Body of pancreas (tissue), 4 donors: ENCODE results near the gene TTLL1. TPM values are rescaled to one million over a fixed set of nuclear protein-coding genes. Genes with fewer than 3 reads are reported as not detected.

Experiments
- ATAC-seq: fragments of 150-250 bp; one replicate; pipeline ENCODE4 v1.9.1; 2016
- DNase-seq, 4 donors: peaks; one replicate each; pipeline ENCODE4 v3.0.0-alpha.2; 2019
- H3K27ac ChIP-seq, 4 donors: fragments of 200-600 bp; sonication (generic); 1 replicate in 3 of 4; 2 replicates in 1 of 4; pipeline versions ENCODE4 v1.5.1 to v1.6.1; 2016 to 2019; ENCODE audit warnings: mild to moderate bottlenecking in 1 of 4, mixed read lengths in 1 of 4, moderate library complexity in 1 of 4
- H3K27me3 ChIP-seq, 2 donors: fragments of 200-600 bp; sonication (generic); one replicate each; pipeline ENCODE4 v1.6.0; 2016; ENCODE audit warnings: mild to moderate bottlenecking in 1 of 2
- H3K36me3 ChIP-seq, 2 donors: fragments of 200-600 bp; sonication (generic); replicated peaks in 1 of 2; 2 replicates each; pipeline ENCODE4 v1.5.1; 2016; ENCODE audit warnings: low read depth in 2 of 2; ENCODE audit not compliant: insufficient read depth in 1 of 2
- H3K4me1 ChIP-seq: fragments of 200-600 bp; sonication (generic); one replicate; pipeline ENCODE4 v1.6.0; 2016
- H3K4me3 ChIP-seq, 2 donors: fragments of 200-600 bp; sonication (generic); 1 replicate in 1 of 2; 2 replicates in 1 of 2; pipeline ENCODE4 v1.5.1; 2016 to 2019
- H3K9me3 ChIP-seq, 3 donors: fragments of 200-600 bp; sonication (generic); 1 replicate in 2 of 3; 2 replicates in 1 of 3; pipeline ENCODE4 v1.5.1; 2016
- CTCF ChIP-seq, 7 experiments: fragments of 450-650 bp in 4 of 7; fragments of 200-600 bp in 3 of 7; sonication (generic) in 3 of 7; IDR thresholded peaks; one replicate each; pipeline ENCODE4 v1.5.1; 2016 to 2019; ENCODE audit warnings: antibody characterized with exemption in 7 of 7
- POLR2A ChIP-seq, 3 donors: fragments of 450-650 bp; IDR thresholded peaks; one replicate each; pipeline ENCODE4 v1.6.1; 2016; ENCODE audit warnings: antibody characterized with exemption in 3 of 3, mild to moderate bottlenecking in 2 of 3
- WGBS, 2 donors: methylation state at CpG; one replicate each; pipeline ENCODE4 v1.1.5; 2017; 5-methylcytosine and 5-hydroxymethylcytosine counted together
- intact Hi-C: fragments of 100-400 bp; cut with DNase I; formaldehyde crosslinking; loops from one replicate; pipeline ENCODE4 v1.15.1; 2023
- total RNA-seq, 2 donors: library from RNA; depleted of rRNA; stranded (reverse); fragments of >200 nt; gene quantifications; one replicate each; pipeline ENCODE4 v1.1.0, GENCODE V29; 2016

TTLL1 gene
- total RNA-seq, 2 donors from 2014 or later = 2.0 to 7.0 TPM

GRCh38 chr22:42992886-42993479, 96.2 kb downstream of the TTLL1 start:
- Histone ChIP-seq H3K27me3 (no peaks in the 10 kb centered on the region), H3K36me3 (no peaks in the 10 kb centered on the region), H3K27ac (peak overlapping the region; percentile 93 to 96 (median 94)), H3K9me3 (no peaks in the 10 kb centered on the region), H3K4me3 (no peak overlapping the region), H3K4me1 (peaks cover 93% of the 10 kb centered on the region)
- no peak for TF ChIP-seq POLR2A (IDR thresholded peaks at IDR 0.05)
- TF ChIP-seq CTCF (IDR thresholded peaks at IDR 0.05) = no peak
- intact Hi-C loops = no loop called here
- ATAC-seq (no peak), DNase-seq (no peak)
- WGBS, 2 donors = 54 to 77% methylated on average over 9 of the region's 9 CpGs

GRCh38 chr22:42992092-42992491, 97.1 kb downstream of the TTLL1 start:
- Histone ChIP-seq H3K9me3 (no peaks in the 10 kb centered on the region), H3K4me1 (peaks cover 89% of the 10 kb centered on the region), H3K27ac (peak overlapping the region; percentile 36 to 96 (median 94)), H3K4me3 (no peak overlapping the region), H3K36me3 (no peaks in the 10 kb centered on the region), H3K27me3 (no peaks in the 10 kb centered on the region)
- intact Hi-C loops = no loop called here
- WGBS, 2 donors = 97 to 98% methylated on average over 3 of the region's 3 CpGs
- TF ChIP-seq CTCF (IDR thresholded peaks at IDR 0.05) (no peak), POLR2A (IDR thresholded peaks at IDR 0.05) (no peak)
- DNase-seq (no peak), ATAC-seq (no peak)

GRCh38 chr22:42991010-42991651, 98.1 kb downstream of the TTLL1 start:
- H3K9me3 ChIP-seq = no peaks in the 10 kb centered on the region
- DNase-seq = peak; percentile 69 to 83 (median 79)
- ATAC-seq = peak; percentile 66
- H3K27me3 ChIP-seq = no peaks in the 10 kb centered on the region
- H3K4me1 ChIP-seq = peaks cover 85% of the 10 kb centered on the region
- H3K27ac ChIP-seq = peak overlapping the region; percentile 86 to 96 (median 94)
- 23 to 34% methylated on average over 5 of the region's 5 CpGs for WGBS, 2 donors
- intact Hi-C loops = no loop called here
- TF ChIP-seq CTCF (IDR thresholded peaks at IDR 0.05) (peak in 1 of 7 experiments; percentile 4), POLR2A (IDR thresholded peaks at IDR 0.05) (peak; percentile 29 to 69 (median 57))
- no peak overlapping the region for H3K4me3 ChIP-seq
- H3K36me3 ChIP-seq = no peaks in the 10 kb centered on the region

GRCh38 chr22:42990131-42990838, 98.9 kb downstream of the TTLL1 start:
- no peak for ATAC-seq

More at GRCh38 chr22:42990131-42990838, 98.9 kb downstream of the TTLL1 start:
- no peak overlapping the region for H3K4me3 ChIP-seq
- no peaks in the 10 kb centered on the region for H3K9me3 ChIP-seq
- H3K27ac ChIP-seq = peak overlapping the region; percentile 86 to 96 (median 94)
- peak in 2 of 4 donors; percentile 61 to 66 for DNase-seq
- 59 to 60% methylated on average over 8 to 9 of the region's 9 CpGs for WGBS, 2 donors
- H3K36me3 ChIP-seq = no peaks in the 10 kb centered on the region
- TF ChIP-seq CTCF (IDR thresholded peaks at IDR 0.05) (peak in 5 of 7 experiments; percentile 17 to 39 (median 32)), POLR2A (IDR thresholded peaks at IDR 0.05) (no peak)
- no peaks in the 10 kb centered on the region for H3K27me3 ChIP-seq
- intact Hi-C loops = no loop called here
- H3K4me1 ChIP-seq = peaks cover 84% of the 10 kb centered on the region

Other genes with a start within 250 kb of the TTLL1 start
- 10 to 100 TPM; 64.3 to 73.2 TPM for gene ARFGAP3, start 232.1 kb downstream of the TTLL1 start, total RNA-seq
- gene PACSIN2, start 74.2 kb downstream of the TTLL1 start, total RNA-seq = 100 to 1,000 TPM; 117 to 118 TPM
- 10 to 100 TPM in 1 of 2 donors, 1 to 10 TPM in 1; 1.6 to 11.5 TPM for gene BIK, start 21.4 kb upstream of the TTLL1 start, total RNA-seq
- gene MCAT, start 54.0 kb upstream of the TTLL1 start, total RNA-seq = 10 to 100 TPM; 28.8 to 50.8 TPM
- gene TSPO, start 62.2 kb upstream of the TTLL1 start, total RNA-seq = 100 to 1,000 TPM; 113 to 225 TPM
- 10 to 100 TPM; 21.0 to 25.1 TPM for gene TTLL12, start 97.7 kb upstream of the TTLL1 start, total RNA-seq